Stimulated activated CD4-positive, alpha-beta T cell treated with anti-CD3 and anti-CD28 coated beads, Interleukin-1b, Interleukin-23, amount 100 ng/mL, for 48 hours (primary cell): ENCODE results near the gene TSPAN3.

Source experiments
- DNase-seq: peaks from one replicate; pipeline ENCODE4 v3.0.0-alpha.2; 2020

TSPAN3 gene

GRCh38 chr15:77002954-77003912, 67.7 kb downstream of the TSPAN3 start:
- DNase-seq: peak; percentile 78

- DNase-seq: no peak
Observed at GRCh38 chr15:77002436-77002835, 68.5 kb downstream of the TSPAN3 start.

DNA sequence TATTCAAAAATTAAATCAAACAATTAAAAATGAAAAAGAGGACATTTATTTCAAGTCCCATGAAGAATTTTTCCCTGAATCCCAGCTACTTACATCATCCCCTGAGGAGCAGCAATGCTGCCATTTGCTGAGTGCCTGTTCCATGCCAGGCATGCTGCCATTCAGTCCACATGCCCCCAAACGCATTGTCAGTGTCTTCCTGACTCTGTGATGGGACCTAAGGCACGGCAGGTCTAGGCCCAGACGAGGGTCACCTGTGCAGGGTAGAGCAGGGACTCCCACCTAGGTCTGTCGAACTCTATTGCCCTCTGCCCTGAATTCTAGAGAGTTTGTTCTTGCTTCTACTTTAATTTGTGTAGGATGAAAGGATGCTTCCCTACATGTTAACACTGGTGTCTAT, 68.9 kb downstream of the TSPAN3 start:
- DNase-seq: no peak

DNA sequence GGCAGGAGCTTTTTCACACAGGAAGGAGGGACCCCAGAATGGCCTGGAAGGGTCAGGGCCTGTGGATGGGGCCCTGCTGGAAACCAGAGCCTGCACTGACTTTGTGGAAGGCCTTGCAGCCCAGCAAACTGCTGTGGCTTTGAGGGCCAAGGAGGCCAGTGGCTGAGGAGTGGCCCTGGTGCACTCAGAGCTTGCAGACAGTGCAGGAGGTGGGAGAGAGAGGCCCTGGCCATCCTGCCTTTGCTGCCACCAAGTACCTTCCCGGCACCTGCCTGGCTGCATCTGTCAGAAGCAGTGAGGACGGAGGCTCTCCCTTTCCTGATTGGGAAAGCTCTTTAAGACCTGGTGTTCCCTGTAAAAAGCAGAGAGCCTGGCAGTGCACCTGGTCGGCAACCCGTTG, 69.6 kb downstream of the TSPAN3 start:
- no peak for DNase-seq

GRCh38 chr15:76999996-77000395, 70.9 kb downstream of the TSPAN3 start:
- DNase-seq: no peak

- DNase-seq: no peak
Observed at GRCh38 chr15:76998663-76999285, 72.1 kb downstream of the TSPAN3 start.

DNA sequence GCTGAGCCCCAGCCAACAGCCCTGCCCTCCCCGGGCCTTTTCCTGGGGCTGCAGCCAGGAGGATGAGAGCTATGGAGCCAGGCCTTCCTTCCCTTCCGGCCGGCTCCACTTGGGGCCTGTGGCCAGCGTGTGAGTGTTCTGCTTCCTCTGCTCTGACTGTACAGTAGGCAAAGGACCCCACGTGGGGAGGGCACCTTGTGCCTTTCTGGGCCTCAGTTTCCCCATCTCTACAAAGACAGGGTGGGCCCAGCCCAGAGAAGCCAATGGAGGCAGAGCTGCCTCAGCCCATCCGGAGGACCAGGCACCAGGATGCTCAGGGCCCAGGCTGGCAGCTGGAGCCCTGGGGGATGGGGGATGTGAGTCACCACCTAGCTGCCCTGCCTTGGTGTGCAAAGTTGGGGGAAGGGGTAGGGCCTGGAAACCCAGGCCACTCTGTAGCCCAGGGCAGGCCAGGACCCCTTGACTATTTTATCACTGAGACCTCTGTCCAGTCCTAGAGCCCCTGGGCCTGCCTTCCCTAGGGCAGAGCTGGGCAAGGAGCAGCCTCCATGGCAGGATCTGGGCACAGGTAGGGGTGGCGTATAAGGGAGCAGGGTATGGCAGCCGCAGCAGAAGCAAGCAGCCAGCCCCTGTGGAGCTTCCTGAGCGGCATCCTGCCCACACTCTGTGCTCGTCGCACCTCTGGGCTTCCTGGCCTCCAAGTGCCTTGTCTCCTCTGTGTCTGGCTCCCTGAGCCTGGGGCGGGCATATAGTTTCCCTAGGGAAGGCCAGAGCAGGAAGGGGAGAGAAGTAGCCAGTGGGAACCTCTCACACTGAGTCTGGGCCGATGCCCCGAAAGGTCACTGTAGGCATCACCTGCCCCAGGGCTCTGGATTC, 74.1 kb downstream of the TSPAN3 start:
- DNase-seq: peak; percentile 63

- no peak for DNase-seq
Observed at GRCh38 chr15:76996076-76996525, 74.8 kb downstream of the TSPAN3 start.

- DNase-seq: peak; percentile 73
Observed at GRCh38 chr15:76994971-76995945, 75.7 kb downstream of the TSPAN3 start, which contains the start of gene PSTPIP1. Gene PSTPIP1 (plus strand): TSS chr15:76995126. CDS start chr15:76995574, 448 bp downstream.

DNA sequence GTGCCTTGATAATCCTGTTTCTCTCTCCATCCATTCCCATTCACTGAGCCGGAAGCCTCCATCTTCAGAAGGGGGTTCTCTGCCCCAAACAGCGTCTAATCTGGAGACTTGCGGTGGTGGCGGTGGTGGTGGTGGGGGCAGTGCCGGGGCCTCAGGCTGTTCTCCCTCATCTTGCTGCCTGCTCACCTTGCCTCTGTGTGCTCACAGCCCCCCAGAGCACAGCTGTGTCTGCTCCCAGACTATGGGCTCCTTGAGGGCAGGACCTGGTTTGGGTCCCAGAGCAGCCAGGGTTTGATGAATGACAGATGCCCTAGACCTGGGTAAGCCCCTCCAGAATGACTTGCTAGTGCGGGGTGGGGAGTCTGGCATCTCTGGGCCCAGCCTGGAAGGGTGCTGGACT, 76.4 kb downstream of the TSPAN3 start:
- DNase-seq: no peak

GRCh38 chr15:76994001-76994400, 76.9 kb downstream of the TSPAN3 start:
- DNase-seq: peak; percentile 75

GRCh38 chr15:76993114-76993725, 77.7 kb downstream of the TSPAN3 start:
- no peak for DNase-seq

- DNase-seq: no peak
Observed at GRCh38 chr15:76991741-76992645, 78.9 kb downstream of the TSPAN3 start.
